ENCODE data around the gene MAP3K3.

Gene MAP3K3

GRCh38 chr17:63652106-63652505 is 29.9 kb downstream of the MAP3K3 start:
- DNase-seq (ENCODE audit: low read depth in 2 of 2): no peak

- DNase-seq (ENCODE audit: low read depth in 2 of 2): no peak
Observed at GRCh38 chr17:63653050-63653449, 30.8 kb downstream of the MAP3K3 start.

GRCh38 chr17:63657786-63658185 is 35.6 kb downstream of the MAP3K3 start:
- DNase-seq (ENCODE audit: low read depth in 2 of 2): no peak

- DNase-seq (ENCODE audit: low read depth in 2 of 2): no peak
Observed at GRCh38 chr17:63658366-63658765, 36.1 kb downstream of the MAP3K3 start.

- no peak for DNase-seq (ENCODE audit: low read depth in 2 of 2)
Observed at GRCh38 chr17:63659850-63660249, 37.6 kb downstream of the MAP3K3 start.

- DNase-seq (ENCODE audit: low read depth in 2 of 2): no peak
Observed at GRCh38 chr17:63665527-63666214, 43.5 kb downstream of the MAP3K3 start.

- DNase-seq (ENCODE audit: low read depth in 2 of 2): no peak
Observed at GRCh38 chr17:63672856-63673255, 50.6 kb downstream of the MAP3K3 start.

- DNase-seq (ENCODE audit: low read depth in 2 of 2): no peak
Observed at GRCh38 chr17:63675231-63675606, 53.0 kb downstream of the MAP3K3 start.

- DNase-seq (ENCODE audit: low read depth in 2 of 2): no peak
Observed at GRCh38 chr17:63675607-63676546, 53.7 kb downstream of the MAP3K3 start.

- DNase-seq (ENCODE audit: low read depth in 2 of 2): no peak
Observed at GRCh38 chr17:63676584-63676983, 54.4 kb downstream of the MAP3K3 start.

GRCh38 chr17:63679214-63679613 is 57.0 kb downstream of the MAP3K3 start:
- no peak for DNase-seq (ENCODE audit: low read depth in 2 of 2)

GRCh38 chr17:63680700-63681099 is 58.5 kb downstream of the MAP3K3 start:
- no peak for DNase-seq (ENCODE audit: low read depth in 2 of 2)

- DNase-seq (ENCODE audit: low read depth in 2 of 2): no peak
Observed at GRCh38 chr17:63681530-63681929, 59.3 kb downstream of the MAP3K3 start.

GRCh38 chr17:63682441-63682840 is 60.2 kb downstream of the MAP3K3 start:
- DNase-seq (ENCODE audit: low read depth in 2 of 2): no peak

GRCh38 chr17:63682981-63683380 is 60.8 kb downstream of the MAP3K3 start:
- DNase-seq (ENCODE audit: low read depth in 2 of 2): no peak

- no peak for DNase-seq (ENCODE audit: low read depth in 2 of 2)
Observed at GRCh38 chr17:63685041-63685440, 62.8 kb downstream of the MAP3K3 start.

- no peak for DNase-seq (ENCODE audit: low read depth in 2 of 2)
Observed at GRCh38 chr17:63685578-63685977, 63.4 kb downstream of the MAP3K3 start.

- no peak for DNase-seq (ENCODE audit: low read depth in 2 of 2)
Observed at GRCh38 chr17:63686138-63686685, 64.0 kb downstream of the MAP3K3 start.

- DNase-seq (ENCODE audit: low read depth in 2 of 2): no peak
Observed at GRCh38 chr17:63688396-63689020, 66.3 kb downstream of the MAP3K3 start.

GRCh38 chr17:63689479-63689878 is 67.3 kb downstream of the MAP3K3 start:
- no peak for DNase-seq (ENCODE audit: low read depth in 2 of 2)

GRCh38 chr17:63692195-63692816 is 70.1 kb downstream of the MAP3K3 start:
- no peak for DNase-seq (ENCODE audit: low read depth in 2 of 2)

All from stimulated activated CD4-positive, alpha-beta T cell treated with anti-CD3 and anti-CD28 coated beads, Interleukin-12 subunit alpha, Interleukin-12 subunit beta, amount 100 ng/mL, for 24 hours (primary cell).